WERI-Rb-1 (cell line): ENCODE measurements around the gene HIGD1C.

ENCODE experiments used
- DNase-seq: peaks from one replicate; pipeline ENCODE4 v3.0.0-alpha.2; 2020
- H3K27ac ChIP-seq: fragments of 250-450 bp; sonication (Bioruptor Pico); 2 replicates; pipeline ENCODE4 v1.5.1; 2020; ENCODE audit warnings: mild to moderate bottlenecking, moderate library complexity
- H3K27me3 ChIP-seq: fragments of 250-450 bp; sonication (Bioruptor Pico); 2 replicates; pipeline ENCODE4 v1.5.1; 2021; ENCODE audit warnings: mild to moderate bottlenecking, low read depth, moderate library complexity; ENCODE audit not compliant: insufficient read depth, severe bottlenecking
- H3K36me3 ChIP-seq: fragments of 250-450 bp; sonication (Bioruptor Pico); 2 replicates; pipeline ENCODE4 v1.5.1; 2020; ENCODE audit warnings: mild to moderate bottlenecking, moderate library complexity
- H3K4me3 ChIP-seq: 2 replicates; pipeline ENCODE4 v1.5.1; 2011; ENCODE audit warnings: low read depth, mild to moderate bottlenecking, control low read depth, low read length
- H3K9me3 ChIP-seq: fragments of 250-450 bp; sonication (Bioruptor Pico); 2 replicates; pipeline ENCODE4 v1.5.1; 2021; ENCODE audit warnings: mild to moderate bottlenecking, moderate library complexity; ENCODE audit not compliant: severe bottlenecking
- TF ChIP-seq, protein P1 (sequence below): IDR thresholded peaks from 2 replicates; pipeline ENCODE4 v1.5.1; 2011; ENCODE audit warnings: low read depth, mild to moderate bottlenecking, control low read depth, inconsistent platforms, low read length

HIGD1C gene

DNA sequence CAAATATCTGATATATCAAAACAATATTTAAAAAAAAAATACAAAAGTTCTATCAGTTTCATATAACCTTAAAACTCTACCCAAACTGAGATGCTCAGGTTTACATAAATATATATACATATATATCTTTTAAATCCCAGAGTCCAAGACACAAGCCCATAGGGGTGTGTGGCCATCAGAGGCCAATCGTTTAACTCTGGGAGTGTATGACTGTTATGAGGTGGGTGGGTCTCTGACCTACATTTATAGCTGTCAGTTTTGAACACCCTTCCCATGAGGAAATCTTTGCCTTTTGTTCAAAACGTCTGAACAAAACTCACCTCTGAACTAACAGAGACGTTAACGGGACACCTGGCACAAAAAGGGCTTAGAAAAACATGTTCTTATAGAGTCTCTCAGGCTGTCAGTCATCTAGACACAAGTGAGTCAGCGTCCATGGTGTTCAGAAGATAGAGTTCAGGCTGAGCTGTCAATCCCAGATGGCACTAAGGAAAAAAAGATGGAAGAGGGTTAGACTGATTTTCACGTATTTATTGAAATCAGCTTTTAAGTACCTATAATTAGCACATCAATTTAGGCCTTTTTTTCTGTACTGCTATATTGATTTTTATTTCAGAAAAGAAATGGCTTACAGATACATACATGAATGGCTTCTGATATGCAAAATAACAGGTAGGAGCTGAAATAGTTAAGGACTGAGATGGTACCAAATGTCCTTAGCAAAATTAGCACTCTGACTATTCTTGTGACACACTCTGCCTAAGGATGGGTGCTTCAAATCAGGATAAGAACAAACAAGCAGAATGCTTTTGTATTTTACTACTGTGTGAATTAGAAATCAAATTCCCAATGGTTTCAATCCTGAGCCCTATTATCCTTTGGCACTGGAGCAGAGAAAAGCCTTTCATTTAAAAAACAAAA is 29.2 kb downstream of the HIGD1C start:
- Histone ChIP-seq H3K9me3 (no peaks in the 10 kb centered on the region), H3K4me3 (no peak overlapping the region), H3K27me3 (no peaks in the 10 kb centered on the region), H3K27ac (no peak overlapping the region), H3K36me3 (peaks cover 6% of the 10 kb centered on the region)
- TF ChIP-seq, protein P1, sequence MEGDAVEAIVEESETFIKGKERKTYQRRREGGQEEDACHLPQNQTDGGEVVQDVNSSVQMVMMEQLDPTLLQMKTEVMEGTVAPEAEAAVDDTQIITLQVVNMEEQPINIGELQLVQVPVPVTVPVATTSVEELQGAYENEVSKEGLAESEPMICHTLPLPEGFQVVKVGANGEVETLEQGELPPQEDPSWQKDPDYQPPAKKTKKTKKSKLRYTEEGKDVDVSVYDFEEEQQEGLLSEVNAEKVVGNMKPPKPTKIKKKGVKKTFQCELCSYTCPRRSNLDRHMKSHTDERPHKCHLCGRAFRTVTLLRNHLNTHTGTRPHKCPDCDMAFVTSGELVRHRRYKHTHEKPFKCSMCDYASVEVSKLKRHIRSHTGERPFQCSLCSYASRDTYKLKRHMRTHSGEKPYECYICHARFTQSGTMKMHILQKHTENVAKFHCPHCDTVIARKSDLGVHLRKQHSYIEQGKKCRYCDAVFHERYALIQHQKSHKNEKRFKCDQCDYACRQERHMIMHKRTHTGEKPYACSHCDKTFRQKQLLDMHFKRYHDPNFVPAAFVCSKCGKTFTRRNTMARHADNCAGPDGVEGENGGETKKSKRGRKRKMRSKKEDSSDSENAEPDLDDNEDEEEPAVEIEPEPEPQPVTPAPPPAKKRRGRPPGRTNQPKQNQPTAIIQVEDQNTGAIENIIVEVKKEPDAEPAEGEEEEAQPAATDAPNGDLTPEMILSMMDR, result no peak
- no peak for DNase-seq

GRCh38 chr12:50984586-50985298 is 32.4 kb downstream of the HIGD1C start:
- DNase-seq, result no peak
- Histone ChIP-seq H3K27me3 (no peaks in the 10 kb centered on the region), H3K4me3 (no peak overlapping the region), H3K27ac (no peak overlapping the region), H3K36me3 (peaks cover 26% of the 10 kb centered on the region), H3K9me3 (no peaks in the 10 kb centered on the region)
- TF ChIP-seq, protein P1, result no peak

DNA sequence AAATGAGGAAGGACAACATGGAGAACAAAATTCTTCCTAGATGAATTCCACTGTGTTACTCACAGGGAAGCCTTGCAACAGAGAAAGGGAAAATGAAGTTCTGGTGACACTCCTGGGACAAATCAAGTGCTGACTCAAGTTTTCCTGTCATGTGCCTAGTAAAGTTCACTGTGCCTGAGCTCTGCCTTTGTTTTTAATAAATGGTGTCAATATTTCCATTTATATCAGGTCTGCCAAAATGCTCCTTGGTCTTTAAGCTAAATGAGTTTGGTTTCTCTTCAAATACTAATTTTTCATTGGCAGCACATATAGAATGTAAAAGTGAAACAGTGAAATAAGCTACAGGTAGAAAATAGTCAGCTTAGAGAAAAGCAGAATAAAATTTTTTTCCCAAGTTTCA is 33.0 kb downstream of the HIGD1C start:
- no peak overlapping the region for H3K4me3 ChIP-seq
- DNase-seq, result no peak
- H3K27ac ChIP-seq, result no peak overlapping the region
- peaks cover 30% of the 10 kb centered on the region for H3K36me3 ChIP-seq
- H3K9me3 ChIP-seq, result no peaks in the 10 kb centered on the region
- TF ChIP-seq, protein P1, result no peak
- no peaks in the 10 kb centered on the region for H3K27me3 ChIP-seq

DNA sequence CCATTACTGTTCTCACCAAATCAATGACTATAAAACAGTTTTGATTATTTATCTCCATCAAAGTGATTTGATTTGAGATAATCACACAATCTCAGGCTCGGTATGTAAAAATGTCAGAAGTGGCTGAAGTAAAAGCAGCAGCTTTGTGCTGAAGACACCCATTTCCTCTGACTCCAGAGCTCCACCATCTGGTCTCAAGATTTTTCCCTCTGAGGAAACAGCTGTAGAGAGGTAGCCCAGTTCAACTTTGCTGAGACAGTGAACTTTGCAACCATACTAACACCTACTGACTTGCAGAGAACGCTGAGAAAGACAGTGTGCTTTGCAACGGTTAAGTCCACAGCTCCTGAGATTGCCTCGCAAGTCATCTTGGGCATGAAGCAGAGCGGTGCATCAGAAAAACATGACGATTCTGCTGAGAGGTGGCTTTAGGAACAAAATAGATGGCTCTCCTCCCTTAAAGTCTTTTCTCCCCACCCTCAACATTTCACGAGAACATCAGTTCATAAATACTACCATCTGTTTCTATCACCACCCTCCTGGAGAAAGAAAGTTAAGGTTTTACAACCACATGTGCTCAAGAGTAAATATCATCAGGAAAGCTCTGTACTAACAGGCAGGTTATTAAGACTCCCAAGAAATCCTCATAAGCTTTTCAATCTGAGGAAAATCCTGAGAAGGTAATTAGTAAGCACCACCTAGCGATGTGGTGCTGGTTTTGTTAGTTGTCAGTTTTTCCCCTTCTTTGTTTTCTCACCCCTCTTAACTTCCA is 34.8 kb downstream of the HIGD1C start:
- Histone ChIP-seq H3K27me3 (no peaks in the 10 kb centered on the region), H3K36me3 (peaks cover 47% of the 10 kb centered on the region), H3K9me3 (no peaks in the 10 kb centered on the region), H3K27ac (peak overlapping the region; percentile 12; the same call in 1 of the 2 replicates), H3K4me3 (no peak overlapping the region)
- TF ChIP-seq, protein P1, result peak; percentile 73
- peak; percentile 47 for DNase-seq

DNA sequence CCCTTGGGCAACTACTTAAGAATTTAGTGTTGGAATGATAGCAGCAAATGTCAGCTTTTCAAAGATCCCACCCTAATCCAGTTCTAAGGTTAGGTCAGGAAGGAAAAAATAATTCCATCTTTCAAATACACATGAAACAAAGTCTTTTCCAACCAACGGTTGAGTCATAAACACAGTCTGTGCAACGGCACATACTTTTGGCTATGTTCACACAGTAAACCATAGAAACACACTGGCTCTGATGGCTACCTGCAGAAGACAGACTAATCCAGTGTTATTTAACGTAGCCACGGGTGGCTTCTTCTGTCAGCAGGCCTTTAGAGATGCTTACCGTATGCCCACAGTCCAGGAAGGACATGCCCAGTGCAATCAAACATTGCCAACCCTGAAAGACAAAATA is 35.7 kb downstream of the HIGD1C start:
- no peaks in the 10 kb centered on the region for H3K9me3 ChIP-seq
- H3K27ac ChIP-seq, result 0 out of 2 replicates have a peak overlapping the region, but pooled peaks have one; percentile 12
- H3K27me3 ChIP-seq, result no peaks in the 10 kb centered on the region
- H3K36me3 ChIP-seq, result peaks cover 50% of the 10 kb centered on the region
- no peak overlapping the region for H3K4me3 ChIP-seq
- TF ChIP-seq, protein P1, result no peak
- DNase-seq, result no peak
